HG02938 (cell line): ENCODE data around the gene FBXL14.

ENCODE experiments used
- ATAC-seq: cut with Tn5 transposase; IDR thresholded peaks from one replicate; pipeline ENCODE4 v1.9.1; 2021; ENCODE audit warnings: mild to moderate bottlenecking, moderate library complexity; ENCODE audit not compliant: unreplicated experiment

Gene FBXL14

GRCh38 chr12:1595026-1595561, 713 bp upstream of the FBXL14 start:
- ATAC-seq: no peak

- ATAC-seq: peak; percentile 42
Measured at GRCh38 chr12:1594006-1594260, 448 bp downstream of the FBXL14 start.

GRCh38 chr12:1593174-1594005, 991 bp downstream of the FBXL14 start:
- peak; percentile 24 for ATAC-seq

GRCh38 chr12:1592444-1593173, 1.8 kb downstream of the FBXL14 start:
- ATAC-seq: no peak

- ATAC-seq: no peak
Measured at GRCh38 chr12:1591543-1591942, 2.8 kb downstream of the FBXL14 start.

- ATAC-seq: no peak
Measured at GRCh38 chr12:1591034-1591433, 3.3 kb downstream of the FBXL14 start.

GRCh38 chr12:1590221-1590979, 4.0 kb downstream of the FBXL14 start:
- no peak for ATAC-seq

- no peak for ATAC-seq
Measured at GRCh38 chr12:1588575-1588947, 5.8 kb downstream of the FBXL14 start.

- ATAC-seq: no peak
Measured at GRCh38 chr12:1587927-1588574, 6.3 kb downstream of the FBXL14 start.

GRCh38 chr12:1584326-1584725, 10.1 kb downstream of the FBXL14 start:
- no peak for ATAC-seq

- no peak for ATAC-seq
Measured at GRCh38 chr12:1583421-1584078, 10.8 kb downstream of the FBXL14 start.

GRCh38 chr12:1582709-1583050, 11.7 kb downstream of the FBXL14 start:
- ATAC-seq: no peak

- ATAC-seq: no peak
Measured at GRCh38 chr12:1581973-1582708, 12.2 kb downstream of the FBXL14 start.

- ATAC-seq: no peak
Measured at GRCh38 chr12:1580526-1580925, 13.9 kb downstream of the FBXL14 start.

- no peak for ATAC-seq
Measured at GRCh38 chr12:1579651-1580435, 14.5 kb downstream of the FBXL14 start.

GRCh38 chr12:1576410-1577241, 17.8 kb downstream of the FBXL14 start:
- no peak for ATAC-seq

- ATAC-seq: no peak
Measured at GRCh38 chr12:1575408-1576401, 18.7 kb downstream of the FBXL14 start.
